Stimulated activated CD8-positive, alpha-beta memory T cell treated with anti-CD3 and anti-CD28 coated beads, Interleukin-12 subunit alpha, Interleukin-12 subunit beta, amount 100 ng/mL, for 24 hours (primary cell): ENCODE results near the gene TCF21.

Source experiments
- DNase-seq: peaks from one replicate; pipeline ENCODE4 v3.0.0-alpha.2; 2020; ENCODE audit errors: extremely low read depth

The TCF21 gene

DNA sequence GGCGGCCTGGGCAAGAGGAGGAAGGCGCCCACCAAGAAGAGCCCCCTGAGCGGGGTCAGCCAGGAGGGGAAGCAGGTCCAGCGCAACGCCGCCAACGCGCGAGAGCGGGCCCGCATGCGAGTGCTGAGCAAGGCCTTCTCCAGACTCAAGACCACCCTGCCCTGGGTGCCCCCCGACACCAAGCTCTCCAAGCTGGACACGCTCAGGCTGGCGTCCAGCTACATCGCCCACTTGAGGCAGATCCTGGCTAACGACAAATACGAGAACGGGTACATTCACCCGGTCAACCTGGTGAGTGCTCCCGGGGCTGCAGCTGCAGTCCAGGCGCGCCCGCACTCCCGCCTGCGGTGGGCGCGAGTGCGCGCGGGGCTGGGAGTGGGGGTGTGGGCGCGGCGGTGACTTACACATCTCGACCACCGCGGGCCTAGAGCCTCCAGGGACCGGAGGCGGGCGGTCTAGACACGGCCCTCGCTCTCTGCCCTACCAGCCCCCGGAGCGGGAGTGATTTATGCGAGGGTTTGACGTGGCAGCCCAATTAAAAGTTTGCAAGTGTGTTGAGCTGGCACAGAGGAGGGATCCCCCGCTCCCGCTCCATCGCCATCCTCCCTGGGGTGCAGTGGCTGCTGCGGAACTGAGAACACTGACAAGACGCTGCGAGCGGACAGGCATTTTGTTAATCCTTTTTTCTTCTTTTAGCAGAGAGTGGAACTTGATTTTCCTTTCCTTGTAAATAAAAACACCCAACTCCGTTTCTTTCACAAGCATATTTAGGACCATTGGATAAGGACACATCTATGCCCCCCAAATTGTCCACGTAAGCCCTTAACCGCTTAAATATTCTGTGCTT is 867 bp downstream of the TCF21 start:
- no peak for DNase-seq

DNA sequence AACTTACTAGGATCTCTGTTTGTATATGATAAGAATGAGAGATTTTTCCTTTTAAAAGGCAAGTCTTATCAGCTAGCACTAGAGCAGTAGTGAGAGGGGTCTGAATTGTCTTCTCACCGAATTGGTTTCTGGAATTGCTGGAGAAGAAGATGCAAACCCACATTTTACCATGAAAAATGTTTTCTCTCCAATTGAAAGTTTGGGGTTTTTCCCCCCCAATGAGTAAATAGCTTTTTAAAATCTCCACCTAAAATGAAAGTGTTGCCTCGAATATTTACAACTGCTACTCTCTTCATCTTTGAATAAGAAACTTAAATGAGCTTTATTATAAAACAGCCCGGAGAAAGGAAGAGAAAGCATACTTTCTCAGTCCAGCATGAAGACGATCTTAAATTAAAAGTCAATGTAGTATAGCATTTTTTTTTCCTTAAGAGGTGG is 1.8 kb downstream of the TCF21 start:
- no peak for DNase-seq

DNA sequence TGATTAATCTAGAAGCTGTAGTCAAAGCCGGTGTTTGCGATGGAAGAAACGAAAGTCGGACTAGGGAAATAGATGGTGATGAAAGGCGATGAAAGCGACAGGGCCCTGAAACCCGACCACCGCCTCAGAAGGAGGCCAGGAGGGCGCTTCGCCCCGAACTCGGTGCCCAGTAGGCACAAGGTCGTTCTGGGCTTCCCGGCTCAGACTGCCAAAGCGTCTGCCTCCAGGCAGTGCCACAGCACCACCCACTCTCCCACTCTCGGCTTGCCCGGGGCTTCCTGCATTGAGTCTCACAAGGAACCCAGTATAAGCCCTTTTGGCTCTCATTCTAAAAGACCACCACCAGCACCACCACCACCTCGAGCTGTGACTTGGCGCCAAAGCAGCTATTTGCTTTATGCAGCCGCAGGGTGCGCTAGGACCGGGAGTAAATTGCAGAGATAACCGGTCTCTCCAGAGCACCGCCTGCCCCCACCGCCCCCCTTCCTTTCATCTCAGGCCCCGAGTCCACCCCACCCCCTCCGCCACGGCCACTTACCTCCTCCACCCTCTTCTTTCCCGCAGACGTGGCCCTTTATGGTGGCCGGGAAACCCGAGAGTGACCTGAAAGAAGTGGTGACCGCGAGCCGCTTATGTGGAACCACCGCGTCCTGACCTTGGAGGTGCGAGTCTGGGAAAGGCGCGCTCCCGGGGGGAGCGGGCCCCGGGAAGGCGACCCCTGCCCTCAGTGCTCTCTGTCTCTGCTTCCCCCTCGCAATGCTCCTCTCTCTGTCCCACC is 2.4 kb downstream of the TCF21 start:
- DNase-seq = no peak

DNA sequence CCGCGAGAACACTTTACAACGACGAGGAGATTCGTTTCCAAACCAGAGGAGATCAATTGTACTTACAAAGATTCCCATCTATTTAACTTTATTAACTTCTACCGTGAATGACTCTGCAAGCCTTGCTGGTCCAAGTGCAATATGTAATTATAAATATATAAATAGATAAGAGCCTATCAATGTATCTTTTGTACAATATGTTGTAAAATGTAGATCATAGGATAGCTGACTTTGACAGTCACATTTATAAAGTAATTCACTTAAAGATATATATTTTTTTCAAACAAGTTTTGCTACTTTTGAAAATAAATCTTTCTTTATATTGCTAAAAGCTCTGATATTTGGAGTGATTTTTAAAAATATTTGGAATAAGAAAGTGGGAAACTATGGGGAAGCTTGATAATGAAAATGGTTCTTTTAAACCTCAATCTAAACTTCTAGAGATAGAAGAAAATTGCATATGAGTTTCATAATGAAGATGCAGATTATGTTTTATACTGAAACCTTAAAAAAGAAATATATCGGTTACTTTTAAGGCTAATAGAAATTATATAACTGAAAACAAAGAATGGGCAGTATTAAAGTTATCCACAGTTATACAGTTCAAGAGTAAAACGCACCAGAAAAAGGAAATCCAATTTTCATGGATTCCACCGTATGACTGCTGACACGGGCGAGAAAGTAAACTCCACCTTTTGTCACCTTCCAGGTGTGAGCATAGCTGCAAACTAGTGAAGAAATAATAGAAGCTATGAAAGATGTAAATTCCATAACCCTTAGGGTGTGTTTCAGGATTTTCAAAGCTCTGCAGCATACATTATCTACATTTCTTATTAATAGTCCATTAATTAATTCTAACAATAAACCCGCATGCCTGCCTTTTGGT is 3.3 kb downstream of the TCF21 start:
- DNase-seq = no peak

DNA sequence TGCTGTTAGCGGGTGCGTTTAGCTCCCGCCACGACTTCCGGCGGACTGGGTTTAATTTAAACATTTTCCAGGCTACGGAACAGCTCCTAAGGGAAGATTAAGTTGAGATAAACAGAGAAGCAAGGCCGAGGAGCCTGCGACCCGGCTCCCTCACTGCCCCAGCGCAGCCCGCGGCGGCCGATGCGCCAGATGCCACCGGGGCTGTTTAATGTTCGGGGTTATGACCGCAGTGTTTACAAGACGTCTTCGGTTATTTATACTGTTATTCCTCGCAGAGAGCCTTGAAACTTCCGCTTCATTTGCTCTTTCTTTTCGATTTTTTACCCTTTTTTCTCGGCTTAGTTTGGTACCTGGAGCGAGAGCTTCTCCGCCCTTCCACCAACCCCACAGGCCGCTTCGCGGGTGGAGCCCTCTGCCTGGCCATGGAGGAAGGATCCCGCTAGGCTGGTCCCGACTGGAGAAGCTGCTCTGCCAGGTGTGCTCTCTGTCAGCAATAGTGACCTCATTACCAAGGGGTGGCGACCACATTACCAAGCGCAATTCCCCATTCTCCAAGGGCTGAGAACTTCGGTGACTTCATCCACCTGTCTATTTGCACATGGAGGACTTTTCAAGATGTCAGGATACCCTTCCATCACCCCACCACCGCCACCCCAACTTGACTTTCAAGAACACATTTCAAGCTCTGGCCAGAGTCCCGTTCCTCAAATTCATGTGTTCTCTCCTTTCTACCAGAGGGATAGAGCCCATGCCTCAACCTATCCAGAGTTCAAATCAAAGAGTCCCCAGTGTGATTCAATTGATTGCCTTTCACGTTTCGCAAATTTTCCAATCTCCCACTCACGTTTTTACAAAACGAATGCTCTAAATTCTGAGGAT is 4.1 kb downstream of the TCF21 start:
- no peak for DNase-seq

DNA sequence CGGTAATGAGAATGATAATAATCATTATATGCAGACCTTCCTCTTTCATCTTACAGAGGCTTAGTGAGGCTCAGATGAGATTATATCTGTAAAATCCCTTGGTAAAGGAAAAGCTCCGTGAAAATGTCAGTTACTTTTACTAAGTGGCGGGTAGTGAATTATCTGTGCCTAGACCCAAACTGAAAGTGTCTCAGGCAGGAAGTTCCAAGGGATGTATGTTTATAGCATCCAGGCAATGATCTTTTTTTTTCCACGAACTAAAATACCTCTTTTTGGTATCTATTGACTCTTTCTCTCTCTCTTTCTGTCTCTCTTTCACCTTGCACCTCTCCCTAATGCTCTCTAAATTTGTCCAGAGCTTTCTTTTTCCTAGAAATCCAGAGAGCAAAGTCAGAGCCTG is 5.0 kb downstream of the TCF21 start:
- DNase-seq = no peak

DNA sequence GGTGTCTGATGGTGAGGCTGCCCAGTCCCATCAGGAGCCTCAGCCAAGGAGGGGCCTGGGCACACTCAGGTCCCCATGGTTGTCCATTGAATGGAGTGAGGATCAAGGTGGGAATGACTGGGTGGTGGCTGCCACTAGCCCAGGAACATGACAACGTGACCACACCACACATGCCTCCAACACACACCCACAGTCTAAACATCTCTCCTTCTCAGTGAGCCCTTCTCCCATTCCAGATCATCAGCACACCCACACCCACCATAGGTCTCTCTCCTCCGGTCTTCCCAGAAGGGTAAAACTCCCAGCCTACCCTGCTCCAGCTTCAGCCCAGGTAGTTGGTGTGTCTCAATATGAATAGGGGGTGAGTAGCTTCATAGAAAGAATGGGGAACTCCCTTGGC is 5.5 kb downstream of the TCF21 start:
- no peak for DNase-seq

DNA sequence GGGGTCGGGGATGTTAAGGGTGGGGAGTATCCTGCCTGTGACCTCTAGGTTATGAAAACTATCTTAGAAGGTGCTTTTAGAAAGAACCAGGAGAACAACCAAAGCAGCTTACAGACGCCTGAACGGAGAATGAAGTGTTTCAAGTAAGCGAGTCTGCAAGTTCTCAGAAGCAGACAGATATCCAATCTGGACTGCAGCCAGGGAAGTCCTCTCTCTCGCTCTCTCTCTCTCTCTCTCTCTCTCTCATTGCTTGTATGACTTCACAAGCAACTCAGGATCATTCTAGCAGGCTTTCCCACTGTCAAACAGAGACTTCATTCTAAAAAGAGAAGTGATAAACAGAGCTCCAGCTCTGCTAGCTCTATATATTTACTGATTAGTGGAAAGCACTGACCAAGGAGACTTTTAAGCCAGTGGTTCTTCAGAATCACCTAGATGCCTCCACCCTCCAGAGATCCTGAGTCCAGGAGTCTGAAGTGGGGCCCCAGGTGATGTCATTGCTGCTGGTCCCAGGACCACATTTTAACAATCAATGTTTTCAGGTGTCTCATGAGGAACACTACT is 6.0 kb downstream of the TCF21 start:
- DNase-seq = no peak

DNA sequence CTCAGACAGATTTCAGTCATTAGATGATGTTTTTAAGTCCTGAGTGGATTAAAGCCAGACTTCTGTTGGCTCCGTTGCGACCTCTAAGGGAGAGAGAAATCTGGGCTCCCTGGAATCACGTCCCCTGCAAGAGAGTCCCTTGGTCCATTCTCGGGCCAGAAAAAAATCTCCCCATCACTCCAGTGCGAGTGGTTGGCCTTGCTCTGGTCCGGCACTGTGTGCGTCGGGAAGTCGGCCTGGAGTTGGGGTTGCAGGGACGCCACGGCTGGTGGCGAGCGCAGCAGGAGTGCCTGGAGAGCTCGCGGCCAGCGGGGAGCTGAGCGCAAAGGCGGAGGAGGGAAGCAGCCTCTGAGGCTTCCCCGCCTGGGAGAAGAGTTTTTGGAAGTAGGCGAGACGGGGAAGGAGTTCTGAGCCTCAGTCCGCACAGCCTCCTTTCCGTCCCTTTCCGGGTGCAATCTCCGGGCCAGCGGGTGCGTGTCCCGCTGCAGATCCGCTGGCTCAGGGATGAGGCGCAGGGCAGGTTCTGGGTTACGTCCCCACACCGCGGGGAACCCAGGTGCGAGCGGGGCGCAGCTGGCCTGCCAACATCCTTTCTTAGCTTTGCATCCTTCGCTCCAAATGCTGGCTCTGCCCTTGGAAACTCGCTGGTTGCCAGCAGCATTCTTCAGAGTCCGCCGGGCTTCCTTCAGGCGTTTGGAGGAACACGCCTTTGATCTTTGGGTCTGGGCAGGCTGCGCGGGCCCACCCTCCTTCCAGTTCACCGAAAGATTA is 6.8 kb downstream of the TCF21 start:
- no peak for DNase-seq

DNA sequence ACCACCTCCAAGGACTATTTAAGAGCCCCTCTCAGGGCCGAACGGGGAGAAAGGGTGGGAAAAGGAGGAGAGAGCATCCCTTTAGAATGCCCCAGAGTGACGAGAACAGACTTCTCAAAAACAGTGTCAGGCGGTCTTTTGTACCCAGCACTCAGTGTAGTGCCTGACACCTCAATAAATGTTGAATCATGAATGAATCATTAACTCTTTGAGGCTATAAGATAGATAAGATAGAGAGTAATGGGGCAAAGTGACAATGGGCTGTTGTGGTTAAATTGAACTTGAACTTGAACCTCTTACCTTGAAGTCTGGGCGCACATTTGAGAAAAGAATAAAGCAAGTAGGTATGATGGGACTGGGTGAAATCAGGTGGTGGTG is 7.4 kb downstream of the TCF21 start:
- DNase-seq = no peak

DNA sequence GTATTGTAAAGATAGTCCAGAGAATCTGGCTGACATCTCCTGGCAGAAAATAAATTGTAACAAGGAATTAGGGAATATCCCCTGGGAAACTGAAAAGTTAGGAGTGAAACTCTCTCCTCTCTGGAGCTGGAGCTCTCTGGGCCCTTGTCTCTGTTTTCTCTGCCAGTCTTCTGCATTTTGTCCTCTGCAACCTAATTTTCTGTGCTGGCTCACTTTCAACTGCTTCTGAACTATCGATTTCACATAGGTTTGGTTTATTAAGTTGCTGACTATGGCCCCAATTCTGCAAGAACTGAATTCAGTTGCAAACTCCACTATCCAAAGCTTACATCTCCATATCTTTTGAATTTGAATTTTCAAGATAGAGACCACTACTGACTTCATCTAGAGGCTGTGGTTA is 9.3 kb downstream of the TCF21 start:
- no peak for DNase-seq

DNA sequence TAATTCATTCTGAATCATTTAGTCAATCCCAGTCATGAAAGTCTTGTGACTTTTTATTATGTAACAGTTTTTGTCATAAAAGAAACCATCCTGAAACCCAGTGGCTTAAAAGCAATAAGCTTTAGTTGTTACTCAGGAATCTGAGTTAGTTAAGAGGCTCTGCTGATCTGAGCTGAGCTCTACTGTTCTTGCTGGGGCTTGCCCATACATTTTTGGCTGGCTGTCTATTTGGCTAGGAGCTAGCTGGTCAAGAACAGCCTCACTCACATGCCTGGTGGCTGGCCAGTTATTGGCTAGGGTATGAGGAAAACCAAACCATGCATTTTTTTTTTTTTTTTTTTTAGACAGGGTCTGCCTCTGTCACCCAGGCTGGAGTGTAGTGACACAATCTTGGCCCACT is 10.6 kb downstream of the TCF21 start:
- no peak for DNase-seq

DNA sequence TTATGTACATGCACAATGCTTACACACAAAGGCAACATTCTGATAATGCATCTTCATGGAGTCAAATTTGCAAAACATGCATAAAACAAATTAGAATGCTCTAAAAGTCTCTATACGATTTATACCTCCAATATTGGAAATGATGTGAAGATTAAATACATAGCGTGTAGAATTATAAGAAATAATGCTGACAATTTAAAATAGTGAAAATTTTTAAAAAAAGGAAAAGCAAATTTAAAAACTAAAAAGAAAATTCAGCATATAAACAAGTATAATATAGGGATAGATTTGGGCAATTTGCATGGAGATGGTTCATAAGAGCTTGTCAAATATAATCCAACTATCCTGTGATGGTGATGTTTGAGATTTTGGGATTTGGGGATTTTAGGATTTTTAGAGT is 14.9 kb downstream of the TCF21 start:
- no peak for DNase-seq

DNA sequence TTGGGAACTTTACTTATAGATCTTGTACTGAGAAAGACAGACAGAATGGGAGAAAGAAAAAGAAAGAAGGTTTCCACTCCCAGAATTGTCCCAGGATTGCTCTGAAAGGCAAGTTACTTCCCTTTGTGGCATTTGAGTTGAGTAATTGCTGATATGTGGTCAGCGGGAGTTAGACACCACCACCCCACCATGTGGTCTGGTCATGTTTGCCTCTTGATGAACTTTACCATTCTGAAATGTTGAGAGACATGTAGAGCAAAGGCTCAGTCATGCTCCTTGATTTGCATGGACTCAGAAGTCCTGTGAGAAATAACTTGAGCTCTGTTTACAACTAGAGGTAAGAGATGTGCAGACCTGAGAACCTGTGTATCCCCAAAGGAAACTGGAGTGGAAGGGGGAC is 17.1 kb downstream of the TCF21 start:
- DNase-seq = no peak

DNA sequence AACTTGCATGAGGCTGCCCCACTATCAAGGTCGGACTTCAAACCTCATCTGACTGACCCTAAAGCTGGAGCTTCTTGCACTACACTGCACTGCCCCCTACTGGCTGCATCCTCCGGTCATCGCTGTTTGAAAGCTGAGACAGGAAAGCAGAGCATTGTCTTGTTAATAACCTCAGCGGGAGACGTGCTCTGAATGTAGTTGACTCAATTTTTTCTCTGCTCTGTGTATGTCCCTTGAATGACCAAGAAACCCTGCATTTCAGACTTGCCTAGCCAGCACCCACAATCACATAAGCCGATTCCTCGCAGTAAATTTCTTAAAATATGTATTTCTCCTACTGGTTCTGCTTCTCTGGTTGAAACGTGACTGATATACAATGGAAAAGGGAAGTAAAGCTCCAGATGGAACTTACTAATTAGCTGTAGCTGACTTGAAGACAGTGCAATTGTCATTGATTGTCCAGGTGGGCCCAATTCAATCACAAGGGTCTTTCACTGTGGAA is 27.8 kb downstream of the TCF21 start:
- peak; percentile 37 for DNase-seq

DNA sequence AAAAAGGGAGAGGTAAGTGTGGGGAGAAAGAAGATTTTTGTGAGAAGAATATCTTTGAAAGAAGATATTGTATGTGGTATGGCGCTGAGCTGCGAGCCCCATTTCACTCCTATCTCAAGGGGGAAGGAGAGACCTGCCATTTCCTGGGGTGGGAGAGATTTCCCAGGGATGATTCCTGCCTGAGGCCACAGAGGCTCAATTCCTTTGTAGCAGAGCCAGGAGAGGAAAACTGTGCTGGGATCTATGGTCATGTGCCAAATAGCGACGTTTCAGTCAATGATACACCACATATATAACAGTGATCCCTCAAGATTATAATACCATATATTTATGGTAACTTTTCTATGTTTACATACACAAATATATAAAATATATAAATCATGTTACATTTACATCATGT is 28.9 kb downstream of the TCF21 start:
- DNase-seq = no peak

DNA sequence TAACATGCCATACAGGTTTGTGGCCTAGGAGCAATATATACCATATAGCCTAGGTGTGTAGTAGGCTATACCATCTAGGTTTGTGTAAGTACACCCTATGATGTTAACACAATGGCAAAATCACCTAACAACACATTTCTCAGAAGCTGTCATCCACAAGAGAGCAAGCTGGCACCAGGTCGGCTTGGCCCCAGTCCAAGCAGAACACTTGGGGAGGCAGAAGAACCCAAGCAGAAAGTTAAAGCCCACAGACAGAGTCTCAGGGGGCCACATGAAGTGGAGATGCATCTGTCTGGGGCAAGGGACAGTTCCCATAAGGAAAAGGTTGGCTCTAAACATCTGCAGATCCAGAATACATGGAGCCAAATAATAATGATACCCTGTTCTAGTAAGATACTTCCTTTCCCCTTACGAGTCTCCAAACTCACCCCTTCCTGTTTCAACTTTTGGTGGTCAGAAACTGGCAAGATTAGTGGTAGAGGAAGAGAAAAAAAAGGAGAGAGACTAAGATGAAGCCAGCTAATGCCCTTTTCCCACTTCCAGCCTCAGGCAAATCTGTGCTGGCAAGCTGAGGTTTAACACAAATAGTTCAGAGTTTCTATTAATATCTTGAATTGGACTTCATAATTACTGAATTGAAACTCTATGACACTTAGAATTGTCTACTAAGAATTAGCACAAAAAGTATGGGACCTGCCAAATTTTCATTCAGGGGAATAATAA is 29.5 kb downstream of the TCF21 start:
- DNase-seq = no peak

DNA sequence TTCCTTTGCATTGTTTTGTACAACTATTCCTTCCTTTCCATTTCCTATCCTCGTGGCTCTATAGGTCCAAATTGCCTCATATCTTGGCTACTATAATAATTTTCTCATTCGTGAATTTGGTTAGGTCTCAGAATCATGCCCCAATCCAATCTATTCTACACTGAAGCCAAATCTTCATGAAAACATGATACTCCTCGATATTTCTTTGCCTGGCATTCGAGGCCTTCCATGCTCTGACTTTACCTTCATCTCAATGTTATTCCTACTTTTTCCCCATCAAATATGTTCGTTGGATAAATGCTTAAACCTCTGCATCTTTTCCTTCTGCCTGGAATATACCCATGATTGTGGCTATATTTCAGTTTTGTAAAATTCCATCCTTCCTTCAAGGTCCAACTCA is 30.4 kb downstream of the TCF21 start:
- no peak for DNase-seq

DNA sequence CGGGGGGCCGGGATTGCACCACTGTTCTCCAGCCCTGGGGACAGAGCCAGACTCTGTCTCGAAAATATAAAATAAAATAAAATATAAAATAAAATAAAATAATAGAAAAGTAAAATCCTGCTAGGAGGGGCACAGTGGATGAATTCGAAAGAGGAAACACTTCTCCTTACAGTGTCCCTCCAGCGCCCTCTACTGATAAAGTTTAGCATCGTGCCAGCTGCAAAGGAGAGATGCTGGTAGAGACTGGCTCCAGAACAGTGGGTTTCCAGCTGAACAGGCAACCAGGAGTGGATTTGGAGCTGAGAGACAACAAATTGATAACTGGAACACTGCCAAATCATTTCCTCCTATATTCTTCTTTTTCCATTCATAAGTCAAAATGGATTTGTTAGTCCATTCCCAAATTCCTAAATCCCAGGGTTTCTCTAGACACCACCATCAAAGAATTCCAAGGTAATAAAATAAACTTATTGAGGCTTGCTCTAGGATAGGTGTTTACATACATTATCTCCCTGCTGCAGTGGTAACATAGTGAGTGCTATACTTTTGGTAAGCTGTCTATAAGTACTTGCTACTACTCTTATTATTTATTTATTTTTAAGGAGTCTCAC is 32.4 kb downstream of the TCF21 start:
- DNase-seq = peak; percentile 15
